GM12878 (cell line): ENCODE results near the gene TMEM223. TPM values are rescaled to one million over a fixed set of nuclear protein-coding genes. Genes with fewer than 3 reads are reported as not detected.

Source experiments
- ATAC-seq: fragments of 200-7000 bp; cut with Tn5 transposase; 3 replicates; pipeline ENCODE4 v1.9.1; 2020; ENCODE audit warnings: mild to moderate bottlenecking, moderate library complexity
- BruUV-seq: library from RNA; stranded (reverse); fragments of 400-500 nt; replicated peaks from 2 replicates; lab custom pipeline; 2021; lab: Mats Ljungman, UMichigan
- CTCF ChIA-PET: fragments of 300-600 bp; sonication (Branson Sonifier 250); formaldehyde crosslinking; extraction: SDS; loops from one replicate; lab custom pipeline; 2021; ENCODE audit warnings: inconsistent platforms; lab: Yijun Ruan, JAX
- POLR2A ChIA-PET: fragments of 350-600 bp; formaldehyde crosslinking; extraction: SDS; loops from one replicate; lab custom pipeline; 2021; ENCODE audit warnings: inconsistent platforms; lab: Charles Lee
- RAD21 ChIA-PET: fragments of 300-600 bp; sonication (Branson Sonifier 250); formaldehyde crosslinking; loops from one replicate; lab custom pipeline; 2023; ENCODE audit warnings: antibody characterized with exemption; ENCODE audit not compliant: unreplicated experiment; lab: Charles Lee
- SMC1A ChIA-PET: fragments of 300-600 bp; sonication (Branson Sonifier 250); formaldehyde crosslinking; loops from one replicate; lab custom pipeline; 2023; ENCODE audit not compliant: unreplicated experiment, uncharacterized antibody; lab: Charles Lee
- DNase-seq: peaks from one replicate; pipeline ENCODE4 v3.0.0-alpha.2; 2011; ENCODE audit warnings: low read depth, low spot score
- FAIRE-seq: peaks from 3 replicates; lab custom pipeline; 2011; peaks lifted over from hg19 to GRCh38; lab: Jason Lieb, UNC
- H2AFZ ChIP-seq: 2 replicates; pipeline ENCODE4 v1.6.0; 2011; ENCODE audit warnings: low read depth, low read length, control low read depth; ENCODE audit not compliant: control insufficient read depth
- H3K27ac ChIP-seq: 2 replicates; pipeline ENCODE4 v1.5.1; 2011; ENCODE audit warnings: control low read depth; ENCODE audit not compliant: control insufficient read depth, insufficient read depth
- H3K27me3 ChIP-seq, 2 experiments: replicated peaks in 1 of 2; 2 replicates each; pipeline versions ENCODE4 v1.6.0 to v1.6.1; 2011; ENCODE audit warnings: low read length in 1 of 2; ENCODE audit not compliant: control insufficient read depth in 2 of 2, insufficient read depth in 2 of 2
- H3K36me3 ChIP-seq, 2 experiments: 2 replicates each; pipeline ENCODE4 v1.5.1; 2011; ENCODE audit warnings: low read length in 1 of 2; ENCODE audit not compliant: control insufficient read depth in 2 of 2, insufficient read depth in 2 of 2
- H3K4me1 ChIP-seq: 2 replicates; pipeline ENCODE4 v1.6.1; 2011; ENCODE audit warnings: mild to moderate bottlenecking, low read length, moderate library complexity, mixed read lengths; ENCODE audit not compliant: control insufficient read depth, insufficient read depth
- H3K4me2 ChIP-seq: 2 replicates; pipeline ENCODE4 v1.6.0; 2011; ENCODE audit warnings: control low read depth; ENCODE audit not compliant: control insufficient read depth, insufficient read depth
- H3K4me3 ChIP-seq: fragments of 200-600 bp; sonication (generic); 2 replicates; pipeline ENCODE4 v1.5.1; 2016
- H3K79me2 ChIP-seq: 2 replicates; pipeline ENCODE4 v1.6.0; 2011; ENCODE audit warnings: low read length; ENCODE audit not compliant: control insufficient read depth, insufficient read depth
- H3K9ac ChIP-seq: 2 replicates; pipeline ENCODE4 v1.8.0; 2011; ENCODE audit warnings: low read length, control low read depth, mixed read lengths; ENCODE audit not compliant: control insufficient read depth, insufficient read depth
- H3K9me3 ChIP-seq: replicated peaks from 3 replicates; pipeline ENCODE4 v1.5.1; 2011; ENCODE audit warnings: mild to moderate bottlenecking, low read length; ENCODE audit not compliant: control insufficient read depth, insufficient read depth
- H4K20me1 ChIP-seq: 2 replicates; pipeline ENCODE4 v1.6.0; 2011; ENCODE audit not compliant: control insufficient read depth, insufficient read depth
- BACH1 ChIP-seq: fragments of 450-650 bp; IDR thresholded peaks from 2 replicates; pipeline ENCODE4 v1.6.1; 2017; ENCODE audit warnings: mild to moderate bottlenecking, borderline replicate concordance
- CREB1 ChIP-seq: IDR thresholded peaks from 2 replicates; pipeline ENCODE4 v1.6.1; 2012; ENCODE audit warnings: low read depth, mild to moderate bottlenecking, inconsistent platforms
- ETV6 ChIP-seq, 2 experiments: fragments of 450-650 bp in 1 of 2; IDR thresholded peaks in 1 of 2; conservative IDR thresholded peaks in 1 of 2; 2 replicates each; pipeline ENCODE4 v1.6.1; 2014; ENCODE audit warnings: antibody characterized with exemption in 1 of 2, borderline replicate concordance in 1 of 2, low read depth in 1 of 2, mild to moderate bottlenecking in 1 of 2, moderate library complexity in 1 of 2
- GATAD2B ChIP-seq: fragments of 450-650 bp; conservative IDR thresholded peaks from 2 replicates; pipeline ENCODE4 v1.6.1; 2017; ENCODE audit warnings: low read depth, mild to moderate bottlenecking, moderate library complexity
- IKZF2 ChIP-seq, 2 experiments: fragments of 450-650 bp; IDR thresholded peaks; 2 replicates each; pipeline ENCODE4 v1.6.1; 2017; ENCODE audit warnings: mild to moderate bottlenecking in 2 of 2, moderate library complexity in 2 of 2
- IRF3 ChIP-seq: fragments of 450-650 bp; IDR thresholded peaks from 2 replicates; pipeline ENCODE4 v1.6.1; 2014; ENCODE audit warnings: mild to moderate bottlenecking
- KAT2A ChIP-seq: conservative IDR thresholded peaks from 2 replicates; pipeline ENCODE4 v1.6.1; 2011; ENCODE audit warnings: low read depth, low read length; ENCODE audit not compliant: control insufficient read depth
- MEF2A ChIP-seq: IDR thresholded peaks from 2 replicates; pipeline ENCODE4 v1.6.1; 2011; ENCODE audit warnings: low read depth, mild to moderate bottlenecking, low read length, moderate library complexity; ENCODE audit not compliant: insufficient read depth
- MTA2 ChIP-seq: fragments of 450-650 bp; IDR thresholded peaks from 2 replicates; pipeline ENCODE4 v1.6.1; 2016; ENCODE audit warnings: low read depth, mild to moderate bottlenecking, moderate library complexity
- MXI1 ChIP-seq: fragments of 150-350 bp; IDR thresholded peaks from 2 replicates; pipeline ENCODE4 v1.6.1; 2011; ENCODE audit warnings: low read depth, mild to moderate bottlenecking, inconsistent platforms, low read length, improper control_type of control experiment
- MYC ChIP-seq: IDR thresholded peaks from 2 replicates; pipeline ENCODE4 v1.6.1; 2011; ENCODE audit warnings: mild to moderate bottlenecking, low read length, moderate library complexity, inconsistent platforms; ENCODE audit not compliant: insufficient read depth, insufficient replicate concordance, insufficient read length, severe bottlenecking
- NBN ChIP-seq: fragments of 450-650 bp; IDR thresholded peaks from 2 replicates; pipeline ENCODE4 v1.6.1; 2016
- NFXL1 ChIP-seq: fragments of 450-650 bp; IDR thresholded peaks from 2 replicates; pipeline ENCODE4 v1.6.1; 2017; ENCODE audit warnings: antibody characterized with exemption, mild to moderate bottlenecking, borderline replicate concordance
- RAD51 ChIP-seq: fragments of 450-650 bp; IDR thresholded peaks from 2 replicates; pipeline ENCODE4 v1.6.1; 2016; ENCODE audit warnings: moderate library complexity, mild to moderate bottlenecking, inconsistent platforms
- RBBP5 ChIP-seq: fragments of 200-600 bp; sonication (generic); conservative IDR thresholded peaks from 2 replicates; pipeline ENCODE4 v1.6.1; 2016
- SMAD5 ChIP-seq: IDR thresholded peaks from 2 replicates; pipeline ENCODE4 v1.6.1; 2016; ENCODE audit warnings: antibody characterized with exemption, low read depth
- SMARCA5 ChIP-seq: fragments of 450-650 bp; IDR thresholded peaks from 2 replicates; pipeline ENCODE4 v1.6.1; 2017; ENCODE audit warnings: mild to moderate bottlenecking
- TAF1 ChIP-seq: IDR thresholded peaks from 2 replicates; pipeline ENCODE4 v1.6.1; 2011; ENCODE audit warnings: mild to moderate bottlenecking, low read depth, low read length, borderline replicate concordance
- ZNF207 ChIP-seq: fragments of 450-650 bp; IDR thresholded peaks from 2 replicates; pipeline ENCODE4 v1.6.1; 2014; ENCODE audit warnings: antibody characterized with exemption, mild to moderate bottlenecking, borderline replicate concordance
- WGBS: methylation state at CpG from one replicate; pipeline ENCODE4 v1.1.6; 2016; ENCODE audit warnings: low lambda C conversion rate; ENCODE audit not compliant: insufficient replicate concordance, insufficient coverage; ENCODE audit errors: missing lambda C conversion rate; 5-methylcytosine and 5-hydroxymethylcytosine counted together
- in situ Hi-C: fragments of 300-500 bp; cut with MboI; formaldehyde crosslinking; loops from 9 replicates; pipeline ENCODE4 v1.14.3; 2018; ENCODE audit warnings: mixed read lengths
- intact Hi-C: fragments of 100-400 bp; cut with micrococcal nuclease; formaldehyde crosslinking; loops from one replicate; pipeline ENCODE4 v1.14.2; 2022; ENCODE audit not compliant: unreplicated experiment
- polyA plus RNA-seq, 11 experiments: library from polyadenylated mRNA; depleted of rRNA in 4 of 11; unstranded in 6 of 11; stranded (reverse) in 5 of 11; fragments of >200 nt; fragmentation: Nextera tagmentation in 4 of 11; fragmentation: Illumina TruSeq in 1 of 11; extraction: Ambion mirVana in 4 of 11; extraction: Trizol in 1 of 11; gene quantifications; 1 replicate in 1 of 11; 2 replicates in 10 of 11; pipeline versions ENCODE4 v1.2.1 to v1.2.3, GENCODE V29; 2011 to 2016; ENCODE audit warnings: inconsistent platforms in 2 of 11, missing spikeins in 2 of 11, low read depth in 1 of 11
- total RNA-seq, 4 experiments: library from RNA; depleted of rRNA in 3 of 4; stranded (reverse); fragments of >200 nt in 3 of 4; fragmentation: Illumina TruSeq in 1 of 4; extraction: Trizol in 1 of 4; gene quantifications; 2 replicates each; pipeline versions ENCODE4 v1.2.1 to v1.2.3, GENCODE V29; 2013 to 2021
- TF ChIP-seq, protein P1 (sequence below): fragments of 450-650 bp; IDR thresholded peaks from 2 replicates; pipeline ENCODE4 v1.6.1; 2017; ENCODE audit warnings: mild to moderate bottlenecking, low read depth, inconsistent platforms; ENCODE audit not compliant: poor library complexity, severe bottlenecking

TMEM223 gene
- total and polyA plus RNA-seq, 10 of the 15 experiments (the other 5 are each of a cell fraction or from before 2014, with no cell fraction given), result 5.3 to 33.2 (median 14.0) TPM

DNA sequence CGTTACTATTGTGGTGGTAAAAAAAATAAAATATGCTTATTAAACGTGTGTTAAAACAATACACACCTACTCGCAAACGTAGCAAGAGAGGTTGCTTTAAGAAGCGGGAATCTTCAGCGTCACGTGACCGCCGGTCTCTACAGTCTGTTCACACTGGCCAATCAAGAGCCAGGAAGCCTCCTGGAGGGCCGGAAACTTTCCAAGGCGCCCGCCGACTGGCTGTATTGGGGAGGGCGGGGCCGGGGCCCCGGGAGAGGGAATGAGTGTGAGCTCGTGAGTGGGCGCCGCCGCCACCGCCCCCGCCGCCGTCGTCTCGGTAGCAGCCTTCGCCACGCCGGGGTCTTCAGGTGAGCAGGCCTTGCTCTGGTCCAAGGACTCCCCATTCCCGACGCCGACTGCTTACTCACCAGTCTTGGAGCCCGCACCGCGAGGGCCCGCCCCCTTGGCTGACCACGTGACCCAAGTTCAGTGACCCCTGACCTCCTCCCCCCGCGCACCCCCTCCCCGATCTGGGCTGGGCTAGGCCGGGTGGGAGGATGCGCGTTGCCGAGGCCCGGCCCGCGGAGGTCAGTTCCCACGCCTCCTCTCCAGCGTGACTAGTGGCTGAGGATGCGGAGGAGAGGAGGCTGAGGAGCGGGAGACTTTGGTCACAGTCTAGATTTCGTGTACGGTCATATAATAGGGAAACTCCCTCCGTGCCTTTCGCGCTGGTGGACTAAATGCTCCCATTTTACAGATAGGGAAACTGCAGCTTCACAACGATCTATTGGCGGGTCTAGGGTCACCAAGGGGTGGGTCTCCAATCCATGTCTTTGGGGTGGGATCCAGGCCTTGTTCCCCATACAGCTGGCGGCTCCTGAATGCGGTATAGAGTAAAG lies 20.4 kb downstream of the TMEM223 start, which contains the start of gene TAF6L:
Gene TAF6L, plus strand, starts transcription at position 253 of the 878 bp plus-strand sequence. CDS start 4,388 bp downstream, outside the sequence.
- peak; percentile 92 for ATAC-seq
- DNase-seq, result peak; percentile 77
- WGBS, result 2% methylated on average over 44 of the region's 60 CpGs
- H3K4me3 ChIP-seq, result peak within 1 kb of the TSS; percentile 86
- peaks cover 12% of the 10 kb centered on the region for H3K79me2 ChIP-seq
- ChIA-PET RAD21 (interaction anchor here (0.6 to 4.2 kb wide), 15 partner anchors 10 to 347 kb away, joined by 3 to 33 read pairs (median 5); partner anchors contain the start of genes BSCL2, EEF1G, GANAB and HNRNPUL2), SMC1A (interaction anchor here (0.7 to 4.8 kb wide), 10 partner anchors 9 to 347 kb away, joined by 3 to 22 read pairs (median 4); partner anchors contain the start of genes HNRNPUL2, POLR2G, TMEM179B and TTC9C), CTCF (interaction anchor here (0.7 to 9.6 kb wide), 18 partner anchors 9 to 377 kb away, joined by 3 to 85 read pairs (median 4); partner anchors contain the start of genes HNRNPUL2, LRRN4CL, POLR2G and TMEM179B), POLR2A (interaction anchor here (0.6 to 5.2 kb wide), 22 partner anchors 7 to 1241 kb away, joined by 3 to 44 read pairs (median 4); partner anchors contain the start of genes C11orf98, CSKMT, EEF1G and GNG3)
- peak within 1 kb of the TSS; percentile 98 for H3K4me2 ChIP-seq
- no peaks in the 10 kb centered on the region for H4K20me1 ChIP-seq
- no peaks in the 10 kb centered on the region for H3K27me3 ChIP-seq
- TSS peak; percentile 72 for BruUV-seq
- H3K27ac ChIP-seq, result peak within 1 kb of the TSS; percentile 82
- peaks cover 2 to 6% of the 10 kb centered on the region in 2 experiments; a peak in 3 of 4 replicates for H3K36me3 ChIP-seq
- in situ Hi-C loops (no loop called here), intact Hi-C loops (loop anchor here (2.0 to 5.0 kb wide), 2 partner anchors 15 to 44 kb away; partner anchors contain the start of genes HNRNPUL2, TMEM179B and TTC9C)
- H3K9ac ChIP-seq, result peak within 1 kb of the TSS; percentile 83
- H2AFZ ChIP-seq, result peak within 1 kb of the TSS; percentile 88
- no peaks in the 10 kb centered on the region for H3K9me3 ChIP-seq
- FAIRE-seq, result peak; percentile 97
- peaks cover 17% of the 10 kb centered on the region for H3K4me1 ChIP-seq
- TF ChIP-seq BACH1, result peak; percentile 79
- peak; percentile 99 for TF ChIP-seq RAD51
- no peak for TF ChIP-seq NFXL1
- TF ChIP-seq, protein P1, sequence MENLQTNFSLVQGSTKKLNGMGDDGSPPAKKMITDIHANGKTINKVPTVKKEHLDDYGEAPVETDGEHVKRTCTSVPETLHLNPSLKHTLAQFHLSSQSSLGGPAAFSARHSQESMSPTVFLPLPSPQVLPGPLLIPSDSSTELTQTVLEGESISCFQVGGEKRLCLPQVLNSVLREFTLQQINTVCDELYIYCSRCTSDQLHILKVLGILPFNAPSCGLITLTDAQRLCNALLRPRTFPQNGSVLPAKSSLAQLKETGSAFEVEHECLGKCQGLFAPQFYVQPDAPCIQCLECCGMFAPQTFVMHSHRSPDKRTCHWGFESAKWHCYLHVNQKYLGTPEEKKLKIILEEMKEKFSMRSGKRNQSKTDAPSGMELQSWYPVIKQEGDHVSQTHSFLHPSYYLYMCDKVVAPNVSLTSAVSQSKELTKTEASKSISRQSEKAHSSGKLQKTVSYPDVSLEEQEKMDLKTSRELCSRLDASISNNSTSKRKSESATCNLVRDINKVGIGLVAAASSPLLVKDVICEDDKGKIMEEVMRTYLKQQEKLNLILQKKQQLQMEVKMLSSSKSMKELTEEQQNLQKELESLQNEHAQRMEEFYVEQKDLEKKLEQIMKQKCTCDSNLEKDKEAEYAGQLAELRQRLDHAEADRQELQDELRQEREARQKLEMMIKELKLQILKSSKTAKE, result no peak
- 0 out of 2 replicates have a peak, but pooled peaks have one; percentile 13 for TF ChIP-seq MEF2A
- TF ChIP-seq SMAD5, result no peak
- TF ChIP-seq ETV6 (conservative IDR thresholded peaks at IDR 0.05 in 1 of 2, IDR thresholded peaks at IDR 0.05 in 1 of 2; ENCODE audit: borderline replicate concordance in 1 of 2, low read depth in 1 of 2), result no peak
- TF ChIP-seq CREB1, result no peak
- peak; percentile 10; the same call in 1 of the 2 replicates for TF ChIP-seq IRF3
- TF ChIP-seq MYC, result no peak
- TF ChIP-seq SMARCA5, result peak; percentile 93
- TF ChIP-seq TAF1, result peak; percentile 32; the same call in 1 of the 2 replicates
- peak; percentile 77; the same call in 1 of the 2 replicates for TF ChIP-seq GATAD2B
- TF ChIP-seq RBBP5, result 0 out of 2 replicates have a peak, but pooled peaks have one; percentile 23
- no peak for TF ChIP-seq KAT2A
- TF ChIP-seq MTA2, result peak; percentile 83
- peak; percentile 72 for TF ChIP-seq MXI1
- TF ChIP-seq IKZF2 (IDR thresholded peaks at IDR 0.05), result peak; percentile 92 to 93
- TF ChIP-seq ZNF207, result no peak
- TF ChIP-seq NBN, result peak; percentile 75
